HT-29 (cell line): ENCODE measurements around the gene CCDC33. TPM values are rescaled to one million over a fixed set of nuclear protein-coding genes. Genes with fewer than 3 reads are reported as not detected.

Experiments
- DNase-seq: peaks from one replicate; pipeline ENCODE4 v3.0.0-alpha.2; 2015; ENCODE audit warnings: low spot score
- total RNA-seq: library from RNA; depleted of rRNA; stranded (reverse); fragments of >200 nt; shearing (Covaris generic); gene quantifications from 2 replicates; pipeline ENCODE4 v1.2.3, GENCODE V29; 2014

Gene CCDC33
- total RNA-seq, 1 experiment from 2014 or later: 17.0 TPM

GRCh38 chr15:74229686-74230085 is 6.4 kb upstream of the CCDC33 start:
- no peak for DNase-seq

- no peak for DNase-seq
These were observed 4.7 kb upstream of the CCDC33 start for GRCh38 chr15:74231475-74231874.

- DNase-seq: no peak
These were observed 2.8 kb upstream of the CCDC33 start for GRCh38 chr15:74233373-74233772.

GRCh38 chr15:74233851-74234597 is 2.1 kb upstream of the CCDC33 start:
- no peak for DNase-seq

GRCh38 chr15:74234598-74234875 is 1.6 kb upstream of the CCDC33 start:
- no peak for DNase-seq

GRCh38 chr15:74239051-74239705 is 3.1 kb downstream of the CCDC33 start:
- DNase-seq: no peak

- peak; percentile 97 for DNase-seq
These were observed 4.0 kb downstream of the CCDC33 start for GRCh38 chr15:74240002-74240568.

GRCh38 chr15:74240897-74241614 is 4.9 kb downstream of the CCDC33 start:
- DNase-seq: peak; percentile 3

- peak; percentile 51 for DNase-seq
These were observed 6.5 kb downstream of the CCDC33 start for GRCh38 chr15:74242441-74243185.

- no peak for DNase-seq
These were observed 7.3 kb downstream of the CCDC33 start for GRCh38 chr15:74243431-74243830.

GRCh38 chr15:74244822-74245341 is 8.8 kb downstream of the CCDC33 start:
- DNase-seq: no peak

GRCh38 chr15:74245342-74245931 is 9.3 kb downstream of the CCDC33 start:
- DNase-seq: peak; percentile 60

GRCh38 chr15:74250266-74250665 is 14.1 kb downstream of the CCDC33 start:
- no peak for DNase-seq

- no peak for DNase-seq
These were observed 15.1 kb downstream of the CCDC33 start for GRCh38 chr15:74251131-74251811.

GRCh38 chr15:74252291-74252690 is 16.2 kb downstream of the CCDC33 start:
- DNase-seq: no peak

GRCh38 chr15:74252721-74253120 is 16.6 kb downstream of the CCDC33 start:
- no peak for DNase-seq

- DNase-seq: no peak
These were observed 17.2 kb downstream of the CCDC33 start for GRCh38 chr15:74253211-74253921.

- DNase-seq: no peak
These were observed 21.0 kb downstream of the CCDC33 start for GRCh38 chr15:74257105-74257504.

- no peak for DNase-seq
These were observed 21.5 kb downstream of the CCDC33 start for GRCh38 chr15:74257623-74258022.
